AG04450 (cell line): Measurements from ENCODE around the gene ATXN2L. TPM values are rescaled to one million over a fixed set of nuclear protein-coding genes. Genes with fewer than 3 reads are reported as not detected.
A peak's percentile ranks its signal among the peaks of the same experiment; 100 is the strongest.
"Not testable (repeated sequence)": the region's sequence is repeated elsewhere in the genome, so short reads cannot be mapped to it uniquely, and the experiment has no call there.

Experiments
- CTCF ChIA-PET: fragments of 300-600, 350-600 bp; formaldehyde crosslinking; extraction: SDS; loops from one replicate; lab custom pipeline; 2022; ENCODE audit warnings: antibody characterized with exemption, inconsistent platforms; lab: Charles Lee
- POLR2A ChIA-PET: fragments of 350-600 bp; formaldehyde crosslinking; extraction: SDS; loops from one replicate; lab custom pipeline; 2021; ENCODE audit warnings: antibody characterized with exemption, inconsistent platforms; lab: Yijun Ruan, JAX
- DNase-seq: peaks from one replicate; pipeline ENCODE4 v3.0.0-alpha.2; 2011; ENCODE audit warnings: low read depth, low spot score
- H3K27ac ChIP-seq: one replicate; pipeline ENCODE4 v1.5.1; 2012; ENCODE audit warnings: low read depth, low read length, control low read depth
- H3K27me3 ChIP-seq: one replicate; pipeline ENCODE4 v1.6.0; 2012; ENCODE audit warnings: low read length; ENCODE audit not compliant: control insufficient read depth, insufficient read depth
- H3K4me3 ChIP-seq: 2 replicates; pipeline ENCODE4 v1.5.1; 2011; ENCODE audit warnings: mild to moderate bottlenecking, low read depth, low read length, control low read depth
- H3K9me3 ChIP-seq: 2 replicates; pipeline ENCODE4 v1.5.1; 2012; ENCODE audit warnings: low read length; ENCODE audit not compliant: control insufficient read depth, insufficient read depth
- CTCF ChIP-seq: IDR thresholded peaks from 2 replicates; pipeline ENCODE4 v1.5.1; 2011; ENCODE audit warnings: low read depth, low read length, control low read depth, inconsistent platforms
- polyA plus RNA-seq: library from polyadenylated mRNA; depleted of rRNA; stranded (reverse); fragments of >200 nt; gene quantifications from 2 replicates; pipeline ENCODE4 v1.2.3, GENCODE V29; 2011

The ATXN2L gene
- polyA plus RNA-seq, 1 experiment = 19.7 TPM

- TF ChIP-seq CTCF = no peak
- POLR2A ChIA-PET = interaction anchor here (0.5 to 1.2 kb wide), 5 partner anchors 11 to 68 kb away, joined by 3 to 7 read pairs (median 6); partner anchors contain the start of genes RABEP2 and SH2B1
- no peak overlapping the region for H3K27ac ChIP-seq
- CTCF ChIA-PET = interaction anchor here (1.8 kb wide), 1 partner anchor 66 kb away, joined by 6 read pairs; no protein-coding TSS in a partner anchor
- H3K9me3 ChIP-seq = no peaks in the 10 kb centered on the region; the same call in 1 of the 2 replicates
- H3K4me3 ChIP-seq = peak overlapping the region; percentile 71
- no peaks in the 10 kb centered on the region for H3K27me3 ChIP-seq
- DNase-seq = no peak
Observed at GRCh38 chr16:28879261-28879840, 56.6 kb downstream of the ATXN2L start.

GRCh38 chr16:28879841-28880588 lies 57.2 kb downstream of the ATXN2L start:
- Histone ChIP-seq H3K27me3 (no peaks in the 10 kb centered on the region), H3K9me3 (no peaks in the 10 kb centered on the region; the same call in 1 of the 2 replicates), H3K4me3 (peak overlapping the region; percentile 71), H3K27ac (no peak overlapping the region)
- DNase-seq = peak; percentile 29
- TF ChIP-seq CTCF = no peak
- CTCF ChIA-PET = no interaction called here
- POLR2A ChIA-PET = interaction anchor here (0.9 to 1.2 kb wide), 3 partner anchors 12 to 45 kb away, joined by 3 to 7 read pairs (median 5); partner anchors contain the start of genes RABEP2 and SH2B1

GRCh38 chr16:28880589-28880915 lies 57.8 kb downstream of the ATXN2L start:
- POLR2A ChIA-PET = no interaction called here
- TF ChIP-seq CTCF = no peak
- peak overlapping the region; percentile 58; the same call in 1 of the 2 replicates for H3K4me3 ChIP-seq
- no peaks in the 10 kb centered on the region; the same call in 1 of the 2 replicates for H3K9me3 ChIP-seq
- no peak overlapping the region for H3K27ac ChIP-seq
- DNase-seq = no peak
- no peaks in the 10 kb centered on the region for H3K27me3 ChIP-seq
- CTCF ChIA-PET = no interaction called here

- no peak for DNase-seq
- Histone ChIP-seq H3K27me3 (no peaks in the 10 kb centered on the region), H3K4me3 (no peak overlapping the region), H3K9me3 (no peaks in the 10 kb centered on the region; the same call in 1 of the 2 replicates), H3K27ac (no peak overlapping the region)
- no peak for TF ChIP-seq CTCF
- POLR2A ChIA-PET = no interaction called here
- CTCF ChIA-PET = no interaction called here
Observed at GRCh38 chr16:28880955-28881354, 58.2 kb downstream of the ATXN2L start.

- H3K9me3 ChIP-seq, CTCF ChIA-PET, POLR2A ChIA-PET, H3K27ac ChIP-seq, H3K4me3 ChIP-seq, DNase-seq, H3K27me3 ChIP-seq: not testable (repeated sequence)
Observed at GRCh38 chr16:28881565-28881964, 58.8 kb downstream of the ATXN2L start.
